Neural crest cell (in vitro differentiated cells): ENCODE data around the gene RNASE7. TPM values are rescaled to one million over a fixed set of nuclear protein-coding genes. Genes with fewer than 3 reads are reported as not detected.
A peak's percentile ranks its signal among the peaks of the same experiment; 100 is the strongest.

Source experiments
- DNase-seq: peaks from one replicate; pipeline ENCODE4 v3.0.0; 2021; ENCODE audit warnings: low read depth, mixed read lengths, low spot score
- H3K27ac Mint-ChIP-seq: one replicate; pipeline ENCODE4 v1.8.0; 2021; ENCODE audit warnings: mild to moderate bottlenecking, mixed read lengths; ENCODE audit not compliant: unreplicated experiment
- H3K27me3 Mint-ChIP-seq: 2 replicates; pipeline ENCODE4 v1.8.0; 2021; ENCODE audit warnings: low read depth, mild to moderate bottlenecking, mixed read lengths
- H3K36me3 Mint-ChIP-seq: 2 replicates; pipeline ENCODE4 v1.8.0; 2021; ENCODE audit warnings: low read depth, mild to moderate bottlenecking, mixed read lengths
- H3K4me1 Mint-ChIP-seq: 2 replicates; pipeline ENCODE4 v1.8.0; 2021; ENCODE audit warnings: mixed read lengths
- H3K4me3 Mint-ChIP-seq: one replicate; pipeline ENCODE4 v1.8.0; 2021; ENCODE audit warnings: mild to moderate bottlenecking, mixed read lengths
- H3K9me3 Mint-ChIP-seq: 2 replicates; pipeline ENCODE4 v1.8.0; 2021; ENCODE audit warnings: mixed read lengths
- total RNA-seq: library from RNA; stranded (reverse); gene quantifications from 2 replicates; pipeline ENCODE4 v1.2.1, GENCODE V29; 2021
- TF ChIP-seq, protein P1 (sequence below): fragments of 200-600 bp; sonication (generic); conservative IDR thresholded peaks from 2 replicates; pipeline ENCODE4 v1.5.0; 2021; ENCODE audit warnings: antibody characterized with exemption, mild to moderate bottlenecking

The RNASE7 gene
- total RNA-seq, 1 donor from 2014 or later: not detected

- TF ChIP-seq, protein P1, sequence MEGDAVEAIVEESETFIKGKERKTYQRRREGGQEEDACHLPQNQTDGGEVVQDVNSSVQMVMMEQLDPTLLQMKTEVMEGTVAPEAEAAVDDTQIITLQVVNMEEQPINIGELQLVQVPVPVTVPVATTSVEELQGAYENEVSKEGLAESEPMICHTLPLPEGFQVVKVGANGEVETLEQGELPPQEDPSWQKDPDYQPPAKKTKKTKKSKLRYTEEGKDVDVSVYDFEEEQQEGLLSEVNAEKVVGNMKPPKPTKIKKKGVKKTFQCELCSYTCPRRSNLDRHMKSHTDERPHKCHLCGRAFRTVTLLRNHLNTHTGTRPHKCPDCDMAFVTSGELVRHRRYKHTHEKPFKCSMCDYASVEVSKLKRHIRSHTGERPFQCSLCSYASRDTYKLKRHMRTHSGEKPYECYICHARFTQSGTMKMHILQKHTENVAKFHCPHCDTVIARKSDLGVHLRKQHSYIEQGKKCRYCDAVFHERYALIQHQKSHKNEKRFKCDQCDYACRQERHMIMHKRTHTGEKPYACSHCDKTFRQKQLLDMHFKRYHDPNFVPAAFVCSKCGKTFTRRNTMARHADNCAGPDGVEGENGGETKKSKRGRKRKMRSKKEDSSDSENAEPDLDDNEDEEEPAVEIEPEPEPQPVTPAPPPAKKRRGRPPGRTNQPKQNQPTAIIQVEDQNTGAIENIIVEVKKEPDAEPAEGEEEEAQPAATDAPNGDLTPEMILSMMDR: peak; percentile 69
- Mint-ChIP-seq H3K27ac (peak overlapping the region; percentile 97), H3K27me3 (peaks cover 2% of the 10 kb centered on the region), H3K9me3 (no peaks in the 10 kb centered on the region), H3K4me1 (peaks cover 51% of the 10 kb centered on the region), H3K4me3 (peak overlapping the region; percentile 95), H3K36me3 (peaks cover 5% of the 10 kb centered on the region)
- peak; percentile 57 for DNase-seq
Measured at GRCh38 chr14:21068521-21069387, 26.6 kb downstream of the RNASE7 start.

DNA sequence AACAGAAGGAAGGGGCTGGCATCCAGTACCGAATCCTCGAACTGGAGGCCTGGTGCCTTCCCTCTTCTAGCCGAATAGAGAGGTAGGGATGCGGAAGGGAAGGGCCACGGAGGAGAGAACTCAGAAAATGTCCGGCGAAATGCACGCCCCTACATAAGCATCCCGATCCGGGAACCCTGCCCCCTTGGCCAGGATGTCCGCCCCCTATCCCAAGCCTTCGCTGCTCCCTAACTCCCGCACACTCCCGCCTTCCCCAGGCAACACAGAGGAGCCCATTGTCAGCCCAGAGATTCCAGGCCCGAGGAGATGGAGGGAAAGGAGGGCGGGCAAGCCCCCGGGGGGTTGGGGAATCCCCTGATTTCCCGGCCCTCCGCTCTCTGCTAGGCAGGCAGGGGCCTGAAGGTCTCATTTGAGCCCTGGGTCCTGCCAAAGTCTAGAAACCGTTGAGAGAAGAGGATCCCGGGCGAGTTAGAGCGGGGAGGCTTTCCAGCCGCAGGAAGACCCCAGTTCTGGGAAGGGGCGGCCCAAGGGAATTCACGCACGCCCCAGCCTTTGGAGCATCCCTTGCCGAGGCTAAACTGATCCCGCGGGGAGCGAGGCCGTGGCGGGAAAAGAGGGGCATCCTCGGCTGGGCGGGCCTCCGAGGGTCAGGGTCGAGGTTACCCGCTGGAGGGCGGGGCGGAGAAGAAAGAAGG is 27.4 kb downstream of the RNASE7 start:
- H3K27ac Mint-ChIP-seq: peak overlapping the region; percentile 97
- H3K36me3 Mint-ChIP-seq: peaks cover 5% of the 10 kb centered on the region
- H3K27me3 Mint-ChIP-seq: peaks cover 2% of the 10 kb centered on the region
- H3K4me3 Mint-ChIP-seq: peak overlapping the region; percentile 95
- TF ChIP-seq, protein P1: no peak
- peak; percentile 66 for DNase-seq
- H3K9me3 Mint-ChIP-seq: no peaks in the 10 kb centered on the region
- peaks cover 48% of the 10 kb centered on the region for H3K4me1 Mint-ChIP-seq

- Mint-ChIP-seq H3K9me3 (no peaks in the 10 kb centered on the region), H3K27me3 (peaks cover 2% of the 10 kb centered on the region), H3K36me3 (peaks cover 5% of the 10 kb centered on the region), H3K4me1 (peaks cover 48% of the 10 kb centered on the region), H3K4me3 (peak within 1 kb of the TSS; percentile 96), H3K27ac (peak within 1 kb of the TSS; percentile 97)
- peak; percentile 62 for DNase-seq
- TF ChIP-seq, protein P1: no peak
Measured at GRCh38 chr14:21070083-21070609, 28.0 kb downstream of the RNASE7 start, which contains the start of gene ARHGEF40. ARHGEF40 (plus strand) TSS chr14:21070304; CDS start chr14:21070397, 93 bp downstream.

- Mint-ChIP-seq H3K4me3 (peak overlapping the region; percentile 96), H3K36me3 (peaks cover 7% of the 10 kb centered on the region), H3K27ac (peak overlapping the region; percentile 88), H3K4me1 (peaks cover 50% of the 10 kb centered on the region), H3K27me3 (peaks cover 2% of the 10 kb centered on the region), H3K9me3 (no peaks in the 10 kb centered on the region)
- DNase-seq: peak; percentile 60
- TF ChIP-seq, protein P1: no peak
Measured at GRCh38 chr14:21070610-21071224, 28.6 kb downstream of the RNASE7 start.
